EH (cell line): ENCODE results near the gene TRIM44.
"Not testable (repeated sequence)": the region's sequence is repeated elsewhere in the genome, so short reads cannot be mapped to it uniquely, and the experiment has no call there.

Source experiments
- DNase-seq: peaks from one replicate; pipeline ENCODE4 v3.0.0-alpha.2; 2015; ENCODE audit warnings: low read depth

Gene TRIM44

DNA sequence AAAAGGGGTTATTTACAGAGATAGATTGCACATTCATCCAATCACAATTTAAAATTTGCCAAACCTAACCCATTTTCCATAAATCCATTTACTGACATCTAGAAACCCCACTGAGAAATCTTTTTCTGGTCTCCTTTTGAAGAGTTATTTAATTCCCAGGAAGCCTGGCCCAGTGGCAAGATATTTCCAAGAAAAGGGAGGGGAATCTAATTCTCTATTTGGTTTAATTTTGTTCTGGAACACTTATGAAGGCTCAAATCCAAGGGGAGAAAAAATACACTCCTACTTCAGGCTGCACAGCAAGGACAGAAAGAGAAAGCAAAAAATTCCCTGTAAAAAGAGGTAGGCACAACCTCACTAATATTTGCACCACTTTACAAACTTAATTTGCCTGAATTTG is 193.1 kb downstream of the TRIM44 start:
- DNase-seq: no peak

DNA sequence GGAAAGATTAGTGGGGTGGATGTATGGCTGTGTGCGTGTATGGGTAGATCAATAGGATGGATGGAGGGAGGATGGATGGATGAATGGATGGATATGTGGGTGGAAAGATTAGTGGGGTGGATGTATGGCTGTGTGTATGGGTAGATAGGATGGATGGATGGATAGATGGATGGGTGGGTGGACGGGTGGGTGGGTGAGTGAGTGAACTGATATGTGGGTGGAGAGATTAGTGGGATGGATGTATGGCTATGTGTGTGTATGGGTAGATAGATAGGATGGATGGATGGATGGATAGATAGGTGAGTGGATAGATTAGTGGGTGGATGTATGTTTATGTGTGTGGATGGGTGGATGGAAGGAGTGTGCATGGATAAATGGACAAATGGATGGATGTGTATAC is 193.7 kb downstream of the TRIM44 start:
- DNase-seq: no peak

DNA sequence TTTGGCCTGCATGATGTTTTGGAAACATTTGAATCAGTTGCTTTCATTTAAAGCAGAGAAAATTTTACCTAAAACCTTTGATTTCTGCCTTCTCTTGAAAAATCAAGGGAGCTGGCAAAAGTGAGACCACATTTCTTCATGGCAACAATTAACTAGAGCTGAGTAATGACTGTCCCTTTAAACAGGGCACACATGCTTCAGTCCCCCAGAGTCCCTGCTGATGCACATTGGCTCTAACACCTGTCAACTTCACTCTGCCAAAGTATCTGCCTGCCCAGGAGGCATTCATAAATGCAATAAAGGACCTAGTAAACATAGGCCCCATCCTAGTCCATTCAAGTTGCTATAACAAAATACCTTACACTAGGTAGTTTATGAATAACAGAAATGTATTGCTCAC is 194.2 kb downstream of the TRIM44 start:
- DNase-seq: no peak

DNA sequence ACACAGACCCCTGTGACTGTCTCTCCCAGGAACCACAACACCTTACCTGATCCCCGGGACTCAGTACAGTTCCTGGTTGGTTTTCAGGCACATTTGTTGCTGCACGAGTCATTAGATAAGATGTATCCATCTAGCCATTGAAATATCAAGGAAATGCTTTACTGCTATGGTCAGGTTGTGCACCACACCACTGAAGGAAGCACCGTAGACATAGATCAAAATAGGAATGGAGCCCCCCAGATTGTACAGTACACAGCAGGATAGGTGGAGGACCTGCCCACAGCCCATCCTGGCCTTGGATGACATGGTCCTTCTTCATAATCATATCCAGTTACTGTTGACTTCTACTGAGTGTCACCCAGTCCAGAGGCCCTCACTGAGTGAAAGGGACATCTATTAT is 195.3 kb downstream of the TRIM44 start:
- no peak for DNase-seq

DNA sequence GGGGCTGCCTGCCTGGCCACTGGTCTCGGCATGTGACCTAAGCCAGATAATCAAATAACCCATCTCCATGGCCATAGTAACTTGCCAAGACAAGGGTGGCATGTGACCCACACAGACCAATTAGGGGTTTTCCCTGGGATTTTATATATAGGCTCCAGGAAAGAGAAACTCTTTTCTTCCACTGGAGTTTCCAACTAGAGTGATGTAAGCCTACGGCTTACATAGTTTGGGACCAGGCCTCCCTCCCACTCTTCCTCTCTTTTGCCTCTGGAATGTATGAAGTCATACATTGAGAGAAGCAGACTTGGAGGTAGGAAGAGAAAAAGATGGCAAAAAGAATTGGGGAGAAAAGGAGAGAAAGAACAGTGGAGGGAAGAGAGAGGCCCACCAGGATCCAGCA is 196.7 kb downstream of the TRIM44 start:
- DNase-seq: no peak

DNA sequence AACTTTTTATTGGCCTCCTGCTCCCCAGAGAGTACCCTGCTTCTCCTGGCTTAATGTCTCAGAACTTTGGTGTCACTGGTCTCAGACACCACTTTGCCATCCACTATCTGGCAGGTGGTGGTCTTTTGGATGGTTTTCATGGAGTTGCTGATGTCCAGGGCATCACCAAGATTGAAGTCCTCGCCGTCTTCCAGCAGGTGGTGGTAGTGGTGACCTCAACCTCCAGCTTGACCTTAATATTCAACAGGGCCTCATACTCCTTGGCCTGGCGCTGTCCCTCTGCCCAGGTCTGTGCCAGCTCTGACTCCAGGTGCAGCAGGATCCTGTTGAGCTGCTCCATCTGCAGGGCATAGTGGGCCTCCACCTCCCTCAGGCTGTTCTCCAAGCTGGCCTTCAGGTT is 197.6 kb downstream of the TRIM44 start:
- not testable (repeated sequence) for DNase-seq

DNA sequence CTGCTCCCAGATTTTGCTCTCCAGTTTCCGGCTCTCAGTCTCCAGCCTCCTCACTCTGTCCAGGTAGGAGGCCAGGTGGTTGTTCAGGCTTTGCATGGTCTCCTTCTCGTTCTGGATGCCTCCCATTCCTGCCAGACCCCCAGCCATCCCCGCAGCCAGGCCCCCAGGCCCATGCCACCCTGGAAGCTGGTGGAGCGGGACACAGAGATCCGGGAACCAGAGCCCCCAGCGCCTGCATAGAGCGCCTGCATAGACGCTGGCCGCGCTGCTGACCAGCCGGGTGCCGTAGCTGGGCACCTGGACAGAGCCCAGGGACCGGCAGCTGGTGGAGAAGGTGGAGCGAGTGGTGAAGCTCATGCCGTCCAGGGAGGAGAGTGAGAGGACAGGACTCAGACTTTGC is 198.6 kb downstream of the TRIM44 start:
- no peak for DNase-seq

DNA sequence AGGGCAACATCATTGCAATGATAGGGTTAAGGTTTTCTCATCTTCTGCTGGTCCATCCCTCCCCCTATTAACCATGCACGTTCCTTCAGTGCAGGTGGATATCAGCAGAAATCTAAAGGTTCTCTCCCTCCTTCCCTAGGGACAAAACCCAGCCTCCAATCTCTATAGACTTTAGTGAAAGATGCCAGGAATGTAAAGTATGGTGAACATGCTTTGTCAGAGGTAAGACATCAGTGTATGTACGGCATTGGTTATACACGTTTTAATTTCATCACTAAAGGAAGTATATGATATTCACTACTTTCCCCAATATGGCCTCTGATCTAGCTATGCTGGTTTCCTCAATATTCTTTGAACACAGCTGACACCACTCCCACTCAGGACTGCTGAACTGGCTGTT is 200.1 kb downstream of the TRIM44 start:
- no peak for DNase-seq

DNA sequence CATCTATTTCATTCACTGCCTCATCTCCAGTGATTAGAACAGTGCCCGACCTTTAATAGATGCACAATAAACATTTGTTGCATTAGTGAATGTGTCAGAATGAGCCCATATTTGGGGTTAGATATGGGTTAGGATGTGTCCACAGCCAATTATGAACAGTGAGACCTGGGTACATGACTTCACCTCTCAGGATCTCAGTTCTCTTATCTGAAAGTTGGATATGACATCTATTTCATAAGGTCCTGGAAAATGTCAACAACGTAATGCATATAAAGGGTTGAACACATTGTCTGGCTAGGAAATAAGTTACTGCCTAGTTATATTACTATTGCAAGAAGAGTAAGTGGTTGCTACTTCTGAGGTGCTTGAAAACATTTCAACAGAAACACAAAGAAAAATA is 201.6 kb downstream of the TRIM44 start:
- DNase-seq: no peak

DNA sequence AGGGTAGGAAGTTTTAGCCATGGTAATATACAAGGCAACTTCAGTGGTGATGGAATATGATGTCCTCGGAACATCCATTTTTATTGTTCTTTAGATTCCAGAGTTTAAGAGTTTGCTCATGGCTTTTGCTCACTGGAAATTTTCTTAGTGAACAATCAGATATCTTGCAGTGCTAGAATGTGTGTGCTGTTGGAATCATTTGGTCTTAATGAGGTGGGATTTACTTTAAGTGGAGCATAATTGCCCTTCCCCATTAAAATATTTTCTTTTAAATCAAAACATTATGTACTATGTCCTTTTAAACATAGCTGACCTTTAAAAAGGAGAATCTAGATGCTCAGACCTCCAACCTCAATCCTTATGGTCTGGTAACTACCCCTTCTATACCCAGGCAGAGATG is 204.0 kb downstream of the TRIM44 start:
- DNase-seq: no peak
